SU-DHL-6 (cell line): ENCODE measurements around the gene CFAP298.

Source experiments
- CTCF ChIP-seq: fragments of 200-600 bp; sonication (generic); IDR thresholded peaks from one replicate; pipeline ENCODE4 v1.5.1; 2017; ENCODE audit warnings: antibody characterized with exemption, mild to moderate bottlenecking, low read length, moderate library complexity; ENCODE audit not compliant: insufficient read depth, poor library complexity, severe bottlenecking
- EZH2phosphoT487 ChIP-seq: fragments of 200-600 bp; sonication (generic), shearing (Covaris generic); conservative IDR thresholded peaks from 2 replicates; pipeline ENCODE4 v1.6.1; 2018; ENCODE audit warnings: mild to moderate bottlenecking, antibody characterized with exemption, low read length, moderate library complexity, mixed read lengths

DNA sequence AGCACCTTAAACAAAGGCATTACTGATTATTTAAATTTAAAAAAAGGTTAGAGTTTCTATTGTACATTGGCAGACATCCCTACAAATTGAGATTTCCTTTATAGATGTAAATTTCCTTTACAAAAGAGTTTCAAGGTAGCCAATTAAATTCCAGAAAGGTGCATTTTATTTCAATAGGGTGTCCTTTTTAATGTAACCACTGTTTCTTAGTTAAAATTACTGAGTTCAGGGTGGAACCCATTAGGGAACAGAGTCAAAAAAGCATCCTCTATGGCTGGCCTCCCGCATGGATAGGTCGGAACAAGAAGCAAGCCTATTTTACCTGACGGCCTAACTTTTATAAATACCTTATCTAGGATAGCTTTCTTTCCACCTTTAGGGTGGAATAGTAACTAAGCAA, 51.3 kb downstream of the CFAP298 start:
- no peak for TF ChIP-seq CTCF
- TF ChIP-seq EZH2phosphoT487: no peak
